HCT116 (cell line): ENCODE measurements around the gene ENPP6. TPM values are rescaled to one million over a fixed set of nuclear protein-coding genes. Genes with fewer than 3 reads are reported as not detected.

ENCODE experiments used
- ATAC-seq: fragments of 200-7000 bp; cut with Tn5 transposase; 2 replicates; pipeline ENCODE4 v1.9.1; 2020; ENCODE audit warnings: mild to moderate bottlenecking, moderate library complexity
- BruUV-seq: library from RNA; stranded (reverse); fragments of 400-500 nt; replicated peaks from 2 replicates; lab custom pipeline; 2021; lab: Mats Ljungman, UMichigan
- CTCF ChIA-PET: fragments of 300-600 bp; sonication (Branson Sonifier 250); formaldehyde crosslinking; loops from one replicate; lab custom pipeline; 2021; ENCODE audit warnings: antibody characterized with exemption; lab: Charles Lee
- POLR2A ChIA-PET: fragments of 300-600, 350-600 bp; sonication (Branson Sonifier 250); formaldehyde crosslinking; loops from one replicate; lab custom pipeline; 2021; ENCODE audit warnings: antibody characterized with exemption; lab: Charles Lee
- RAD21 ChIA-PET, 2 experiments: fragments of 300-600 bp; sonication (Branson Sonifier 250); formaldehyde crosslinking; loops; one replicate each; lab custom pipeline; 2023; ENCODE audit warnings: low total read pairs in 2 of 2; ENCODE audit not compliant: uncharacterized antibody in 2 of 2, unreplicated experiment in 2 of 2, low non-redundant PET in 1 of 2; lab: Charles Lee
- DNase-seq: peaks from one replicate; pipeline ENCODE4 v3.0.0-alpha.2; 2010; ENCODE audit warnings: low read depth, low spot score
- H2AFZ ChIP-seq: fragments of 200-600 bp; shearing (Covaris generic), sonication (generic); 2 replicates; pipeline ENCODE4 v1.6.1; 2017; ENCODE audit warnings: low read depth, mixed run types, mixed read lengths, antibody characterized with exemption, low read length; ENCODE audit not compliant: poor library complexity, severe bottlenecking
- H3K27ac ChIP-seq: 2 replicates; pipeline ENCODE4 v1.5.1; 2012; ENCODE audit warnings: low read depth, low read length
- H3K27me3 ChIP-seq: fragments of 200-600 bp; sonication (generic); 2 replicates; pipeline ENCODE4 v1.6.1; 2016; ENCODE audit warnings: mixed run types, low read length, mixed read lengths; ENCODE audit not compliant: insufficient read depth
- H3K36me3 ChIP-seq, 2 experiments: fragments of 200-500 bp in 1 of 2; fragments of 200-600 bp in 1 of 2; sonication (Bioruptor generic) in 1 of 2; sonication (generic) in 1 of 2; 2 replicates each; pipeline versions ENCODE4 v1.5.1 to v1.6.1; 2014 to 2016; ENCODE audit warnings: low read length in 2 of 2, inconsistent platforms in 1 of 2, mixed read lengths in 1 of 2, mixed run types in 1 of 2; ENCODE audit not compliant: insufficient read depth in 2 of 2, control insufficient read depth in 1 of 2
- H3K4me1 ChIP-seq, 2 experiments: fragments of 200-600 bp in 1 of 2; sonication (generic) in 1 of 2; 2 replicates each; pipeline versions ENCODE4 v1.5.1 to v1.6.1; 2012 to 2017; ENCODE audit warnings: low read length in 2 of 2, inconsistent platforms in 1 of 2, mild to moderate bottlenecking in 1 of 2, mixed read lengths in 1 of 2, mixed run types in 1 of 2, moderate library complexity in 1 of 2; ENCODE audit not compliant: insufficient read depth in 2 of 2, control insufficient read depth in 1 of 2
- H3K4me2 ChIP-seq: fragments of 200-600 bp; sonication (generic); 2 replicates; pipeline ENCODE4 v1.6.1; 2017; ENCODE audit warnings: mixed run types, low read length, mixed read lengths
- H3K4me3 ChIP-seq, 2 experiments: fragments of 200-600 bp in 1 of 2; sonication (generic) in 1 of 2; replicated peaks in 1 of 2; 2 replicates each; pipeline ENCODE4 v1.5.1; 2011 to 2016; ENCODE audit warnings: low read length in 2 of 2, control low read depth in 1 of 2, low read depth in 1 of 2, mild to moderate bottlenecking in 1 of 2, mixed read lengths in 1 of 2, mixed run types in 1 of 2
- H3K79me2 ChIP-seq: fragments of 200-600 bp; sonication (generic); 2 replicates; pipeline ENCODE4 v1.6.1; 2017; ENCODE audit warnings: mild to moderate bottlenecking, mixed run types, low read length, moderate library complexity, mixed read lengths; ENCODE audit not compliant: insufficient read depth
- H3K9ac ChIP-seq: fragments of 200-600 bp; sonication (generic); 2 replicates; pipeline ENCODE4 v1.6.1; 2016; ENCODE audit warnings: low read length, mixed read lengths
- H3K9me2 ChIP-seq: fragments of 200-600 bp; sonication (generic), shearing (Covaris generic); 2 replicates; pipeline ENCODE4 v1.6.1; 2017; ENCODE audit warnings: mixed run types, mild to moderate bottlenecking, moderate library complexity; ENCODE audit not compliant: insufficient read depth
- H3K9me3 ChIP-seq, 2 experiments: fragments of 200-500 bp in 1 of 2; fragments of 200-600 bp in 1 of 2; sonication (Bioruptor generic) in 1 of 2; sonication (generic) in 1 of 2; 2 replicates each; pipeline ENCODE4 v1.6.1; 2014 to 2017; ENCODE audit warnings: low read length in 2 of 2, mixed read lengths in 2 of 2, inconsistent platforms in 1 of 2, low read depth in 1 of 2, mild to moderate bottlenecking in 1 of 2, mixed run types in 1 of 2, moderate library complexity in 1 of 2; ENCODE audit not compliant: control insufficient read depth in 1 of 2, insufficient read depth in 1 of 2
- H4K20me1 ChIP-seq: fragments of 200-600 bp; sonication (generic), shearing (Covaris generic); 2 replicates; pipeline ENCODE4 v1.6.1; 2017; ENCODE audit warnings: mixed run types, mild to moderate bottlenecking, moderate library complexity; ENCODE audit not compliant: insufficient read depth
- CBX3 ChIP-seq: IDR thresholded peaks from 2 replicates; pipeline ENCODE4 v1.6.1; 2012; ENCODE audit warnings: low read depth
- CEBPB ChIP-seq: IDR thresholded peaks from 2 replicates; pipeline ENCODE4 v1.6.1; 2012; ENCODE audit warnings: low read depth
- EGR1 ChIP-seq: IDR thresholded peaks from 2 replicates; pipeline ENCODE4 v1.6.1; 2012; ENCODE audit warnings: low read depth
- ELF1 ChIP-seq: IDR thresholded peaks from 2 replicates; pipeline ENCODE4 v1.6.1; 2012; ENCODE audit warnings: low read depth, borderline replicate concordance
- EZH2 ChIP-seq: fragments of 200-600 bp; sonication (generic); IDR thresholded peaks from 2 replicates; pipeline ENCODE4 v1.6.1; 2017; ENCODE audit warnings: antibody characterized with exemption, mixed run types
- FOSL1 ChIP-seq: IDR thresholded peaks from 2 replicates; pipeline ENCODE4 v1.6.1; 2012; ENCODE audit warnings: low read depth
- JUND ChIP-seq: IDR thresholded peaks from 2 replicates; pipeline ENCODE4 v1.6.1; 2012
- POLR2A ChIP-seq: IDR thresholded peaks from 2 replicates; pipeline ENCODE4 v1.7.0; 2011; ENCODE audit warnings: borderline replicate concordance; ENCODE audit not compliant: insufficient read depth, insufficient read length; ENCODE audit errors: extremely low read depth
- POLR2AphosphoS5 ChIP-seq: IDR thresholded peaks from 2 replicates; pipeline ENCODE4 v1.6.1; 2011; ENCODE audit warnings: mild to moderate bottlenecking, low read depth, low read length, moderate library complexity
- RAD21 ChIP-seq: IDR thresholded peaks from 2 replicates; pipeline ENCODE4 v1.6.1; 2012; ENCODE audit warnings: low read depth, mild to moderate bottlenecking
- SIN3A ChIP-seq: IDR thresholded peaks from 2 replicates; pipeline ENCODE4 v1.6.1; 2012; ENCODE audit warnings: low read depth
- SP1 ChIP-seq: IDR thresholded peaks from 2 replicates; pipeline ENCODE4 v1.6.1; 2012; ENCODE audit warnings: low read depth
- SRF ChIP-seq: IDR thresholded peaks from 2 replicates; pipeline ENCODE4 v1.6.1; 2012; ENCODE audit warnings: low read depth
- ZBTB33 ChIP-seq: IDR thresholded peaks from 2 replicates; pipeline ENCODE4 v1.6.1; 2011; ENCODE audit warnings: mild to moderate bottlenecking, low read length, moderate library complexity; ENCODE audit not compliant: insufficient replicate concordance; ENCODE audit errors: extremely low read depth
- ZFX ChIP-seq: fragments of 450-650 bp; IDR thresholded peaks from 2 replicates; pipeline ENCODE4 v1.6.1; 2017
- intact Hi-C: fragments of 100-400 bp; cut with micrococcal nuclease; formaldehyde crosslinking; loops from 2 replicates; pipeline ENCODE4 v1.10.0; 2022
- total RNA-seq: library from RNA; stranded (reverse); gene quantifications from one replicate; pipeline ENCODE4 v1.2.1, GENCODE V29; 2021; ENCODE audit not compliant: unreplicated experiment
- TF ChIP-seq, protein P1 (sequence below), 3 experiments: fragments of 200-600 bp in 1 of 3; sonication (generic) in 1 of 3; IDR thresholded peaks in 2 of 3; conservative IDR thresholded peaks in 1 of 3; 2 replicates each; pipeline ENCODE4 v1.5.1; 2012 to 2017; ENCODE audit warnings: low read depth in 2 of 3, low read length in 2 of 3, antibody characterized with exemption in 1 of 3, borderline replicate concordance in 1 of 3, control low read depth in 1 of 3, mild to moderate bottlenecking in 1 of 3, mixed read lengths in 1 of 3, mixed run types in 1 of 3, moderate library complexity in 1 of 3; ENCODE audit not compliant: insufficient read depth in 1 of 3
- TF ChIP-seq, protein P2 (sequence below): IDR thresholded peaks from 2 replicates; pipeline ENCODE4 v1.6.1; 2012

ENPP6 gene
- total RNA-seq, 1 experiment from 2014 or later = not detected

GRCh38 chr4:184168406-184169019 lies 49.2 kb downstream of the ENPP6 start:
- Histone ChIP-seq H3K9me3 (no peaks in the 10 kb centered on the region), H2AFZ (peak overlapping the region; percentile 61), H3K4me2 (peak overlapping the region; percentile 52), H3K36me3 (no peaks in the 10 kb centered on the region), H3K9ac (no peak overlapping the region), H3K79me2 (no peaks in the 10 kb centered on the region), H3K4me3 (no peak overlapping the region), H3K9me2 (no peaks in the 10 kb centered on the region), H4K20me1 (no peaks in the 10 kb centered on the region), H3K27me3 (no peaks in the 10 kb centered on the region), H3K27ac (no peak overlapping the region), H3K4me1 (no peaks in the 10 kb centered on the region)
- TF ChIP-seq SRF = no peak
- TF ChIP-seq, protein P1, sequence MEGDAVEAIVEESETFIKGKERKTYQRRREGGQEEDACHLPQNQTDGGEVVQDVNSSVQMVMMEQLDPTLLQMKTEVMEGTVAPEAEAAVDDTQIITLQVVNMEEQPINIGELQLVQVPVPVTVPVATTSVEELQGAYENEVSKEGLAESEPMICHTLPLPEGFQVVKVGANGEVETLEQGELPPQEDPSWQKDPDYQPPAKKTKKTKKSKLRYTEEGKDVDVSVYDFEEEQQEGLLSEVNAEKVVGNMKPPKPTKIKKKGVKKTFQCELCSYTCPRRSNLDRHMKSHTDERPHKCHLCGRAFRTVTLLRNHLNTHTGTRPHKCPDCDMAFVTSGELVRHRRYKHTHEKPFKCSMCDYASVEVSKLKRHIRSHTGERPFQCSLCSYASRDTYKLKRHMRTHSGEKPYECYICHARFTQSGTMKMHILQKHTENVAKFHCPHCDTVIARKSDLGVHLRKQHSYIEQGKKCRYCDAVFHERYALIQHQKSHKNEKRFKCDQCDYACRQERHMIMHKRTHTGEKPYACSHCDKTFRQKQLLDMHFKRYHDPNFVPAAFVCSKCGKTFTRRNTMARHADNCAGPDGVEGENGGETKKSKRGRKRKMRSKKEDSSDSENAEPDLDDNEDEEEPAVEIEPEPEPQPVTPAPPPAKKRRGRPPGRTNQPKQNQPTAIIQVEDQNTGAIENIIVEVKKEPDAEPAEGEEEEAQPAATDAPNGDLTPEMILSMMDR (IDR thresholded peaks at IDR 0.05 in 2 of 3, conservative IDR thresholded peaks at IDR 0.05 in 1 of 3; ENCODE audit: borderline replicate concordance in 1 of 3, insufficient read depth in 1 of 3, low read depth in 2 of 3, low read length in 2 of 3) = peak; percentile 62 to 76 (median 66)
- no peak for TF ChIP-seq EZH2
- TF ChIP-seq RAD21 = peak; percentile 71
- ChIA-PET CTCF (interaction anchor here (1.2 kb wide), 1 partner anchor 328 kb away, joined by 4 read pairs; no protein-coding TSS in a partner anchor), POLR2A (no interaction called here), RAD21 (no interaction called here)
- intact Hi-C loops = loop anchor here (2.0 to 10.0 kb wide), 3 partner anchors 328 to 904 kb away; no protein-coding TSS in a partner anchor
- no TSS peak for BruUV-seq
- ATAC-seq (peak; percentile 97), DNase-seq (peak; percentile 22)

DNA sequence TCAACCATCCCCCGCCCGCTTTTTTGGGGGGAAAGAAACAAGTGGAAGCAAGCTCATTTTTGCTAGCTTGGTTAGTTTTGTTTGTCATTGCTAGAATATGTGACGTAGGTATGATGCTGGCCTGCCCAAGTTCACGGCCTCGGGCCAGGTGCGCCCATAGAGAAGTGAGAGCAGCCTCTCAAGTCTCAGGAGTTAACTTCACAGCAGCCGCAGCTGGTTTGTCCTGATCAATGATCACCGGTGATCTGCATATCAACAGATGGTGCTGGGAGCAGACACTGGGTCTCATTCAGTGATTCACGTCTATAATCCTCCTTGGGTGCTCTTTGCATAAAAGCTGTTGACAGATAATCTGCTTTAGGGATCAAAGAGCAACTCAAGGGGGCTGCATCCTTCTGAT lies 50.1 kb downstream of the ENPP6 start:
- POLR2A ChIA-PET = no interaction called here
- no peak overlapping the region for H3K4me2 ChIP-seq
- ATAC-seq = no peak
- no peak for TF ChIP-seq ELF1
- TF ChIP-seq, protein P2, sequence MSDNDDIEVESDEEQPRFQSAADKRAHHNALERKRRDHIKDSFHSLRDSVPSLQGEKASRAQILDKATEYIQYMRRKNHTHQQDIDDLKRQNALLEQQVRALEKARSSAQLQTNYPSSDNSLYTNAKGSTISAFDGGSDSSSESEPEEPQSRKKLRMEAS = no peak
- TF ChIP-seq POLR2AphosphoS5 = no peak
- TF ChIP-seq ZBTB33 = no peak
- no peak for TF ChIP-seq CEBPB
- no peak for TF ChIP-seq CBX3
- no peak for TF ChIP-seq EGR1
- TF ChIP-seq FOSL1 = no peak
- TF ChIP-seq SIN3A = no peak
- TF ChIP-seq ZFX = no peak
- no peak for TF ChIP-seq EZH2
- TF ChIP-seq POLR2A = no peak
- TF ChIP-seq RAD21 = no peak
- no peak for TF ChIP-seq SP1
- no peak for TF ChIP-seq JUND

More for the DNA sequence above, 50.1 kb downstream of the ENPP6 start:
- no TSS peak for BruUV-seq
- no peaks in the 10 kb centered on the region for H3K36me3 ChIP-seq
- no peaks in the 10 kb centered on the region for H3K9me2 ChIP-seq
- intact Hi-C loops = loop anchor here (5.0 to 10.0 kb wide), 2 partner anchors 695 to 903 kb away; no protein-coding TSS in a partner anchor
- H3K27me3 ChIP-seq = no peaks in the 10 kb centered on the region
- no peak overlapping the region for H2AFZ ChIP-seq
- no peak overlapping the region for H3K4me3 ChIP-seq
- no peaks in the 10 kb centered on the region for H3K79me2 ChIP-seq
- no peaks in the 10 kb centered on the region for H4K20me1 ChIP-seq
- H3K9me3 ChIP-seq = no peaks in the 10 kb centered on the region
- H3K27ac ChIP-seq = no peak overlapping the region
- RAD21 ChIA-PET = no interaction called here
- no peak for DNase-seq
- CTCF ChIA-PET = interaction anchor here (1.4 kb wide), 1 partner anchor 327 kb away, joined by 3 read pairs; no protein-coding TSS in a partner anchor
- H3K4me1 ChIP-seq = no peaks in the 10 kb centered on the region
- H3K9ac ChIP-seq = no peak overlapping the region
